Measurements from ENCODE around the gene MIS12. TPM values are rescaled to one million over a fixed set of nuclear protein-coding genes. Genes with fewer than 3 reads are reported as not detected.

MIS12 gene
- total RNA-seq, 2 donors from 2014 or later = 6.6 to 11.4 TPM

- DNase-seq (ENCODE audit: low spot score) = no peak
- Histone ChIP-seq H3K27ac (no peak overlapping the region), H3K4me1 (no peaks in the 10 kb centered on the region), H3K36me3 (no peaks in the 10 kb centered on the region), H3K27me3 (no peaks in the 10 kb centered on the region), H3K9me3 (no peaks in the 10 kb centered on the region), H3K4me3 (no peak overlapping the region)
- TF ChIP-seq CTCF (IDR thresholded peaks at IDR 0.05) = no peak
Measured at GRCh38 chr17:5509482-5509881, 23.1 kb downstream of the MIS12 start.

GRCh38 chr17:5510771-5511170 is 24.4 kb downstream of the MIS12 start:
- H3K27me3 ChIP-seq = no peaks in the 10 kb centered on the region
- H3K4me3 ChIP-seq = no peak overlapping the region
- DNase-seq (ENCODE audit: low spot score) = no peak
- TF ChIP-seq CTCF (IDR thresholded peaks at IDR 0.05) = no peak
- no peaks in the 10 kb centered on the region for H3K4me1 ChIP-seq
- H3K36me3 ChIP-seq = peaks cover 11% of the 10 kb centered on the region
- no peak overlapping the region for H3K27ac ChIP-seq
- H3K9me3 ChIP-seq = no peaks in the 10 kb centered on the region

GRCh38 chr17:5511401-5512225 is 25.2 kb downstream of the MIS12 start:
- Histone ChIP-seq H3K36me3 (peaks cover 13% of the 10 kb centered on the region), H3K9me3 (no peaks in the 10 kb centered on the region), H3K27ac (no peak overlapping the region), H3K4me1 (no peaks in the 10 kb centered on the region), H3K27me3 (no peaks in the 10 kb centered on the region), H3K4me3 (no peak overlapping the region)
- TF ChIP-seq CTCF (IDR thresholded peaks at IDR 0.05) = no peak
- DNase-seq (ENCODE audit: low spot score) = no peak

GRCh38 chr17:5513628-5514027 is 27.3 kb downstream of the MIS12 start:
- DNase-seq (ENCODE audit: low spot score) = no peak

GRCh38 chr17:5514976-5515375 is 28.6 kb downstream of the MIS12 start:
- no peaks in the 10 kb centered on the region for H3K9me3 ChIP-seq
- H3K36me3 ChIP-seq = peaks cover 19% of the 10 kb centered on the region
- DNase-seq (ENCODE audit: low spot score) = no peak

More at GRCh38 chr17:5513628-5514027, 27.3 kb downstream of the MIS12 start:
- Histone ChIP-seq H3K27me3 (no peaks in the 10 kb centered on the region), H3K4me1 (no peaks in the 10 kb centered on the region), H3K27ac (no peak overlapping the region), H3K9me3 (no peaks in the 10 kb centered on the region), H3K36me3 (peaks cover 19% of the 10 kb centered on the region), H3K4me3 (no peak overlapping the region)
- TF ChIP-seq CTCF (IDR thresholded peaks at IDR 0.05) = no peak

More at GRCh38 chr17:5514976-5515375, 28.6 kb downstream of the MIS12 start:
- no peak for TF ChIP-seq CTCF (IDR thresholded peaks at IDR 0.05)
- H3K27me3 ChIP-seq = no peaks in the 10 kb centered on the region
- H3K27ac ChIP-seq = no peak overlapping the region
- no peaks in the 10 kb centered on the region for H3K4me1 ChIP-seq
- no peak overlapping the region for H3K4me3 ChIP-seq

Measured in right atrium auricular region (tissue), 2 donors.